ENCODE data around the gene SLC38A9.

GRCh38 chr5:55649963-55650362, 62.2 kb downstream of the SLC38A9 start:
- TF ChIP-seq, protein P1, sequence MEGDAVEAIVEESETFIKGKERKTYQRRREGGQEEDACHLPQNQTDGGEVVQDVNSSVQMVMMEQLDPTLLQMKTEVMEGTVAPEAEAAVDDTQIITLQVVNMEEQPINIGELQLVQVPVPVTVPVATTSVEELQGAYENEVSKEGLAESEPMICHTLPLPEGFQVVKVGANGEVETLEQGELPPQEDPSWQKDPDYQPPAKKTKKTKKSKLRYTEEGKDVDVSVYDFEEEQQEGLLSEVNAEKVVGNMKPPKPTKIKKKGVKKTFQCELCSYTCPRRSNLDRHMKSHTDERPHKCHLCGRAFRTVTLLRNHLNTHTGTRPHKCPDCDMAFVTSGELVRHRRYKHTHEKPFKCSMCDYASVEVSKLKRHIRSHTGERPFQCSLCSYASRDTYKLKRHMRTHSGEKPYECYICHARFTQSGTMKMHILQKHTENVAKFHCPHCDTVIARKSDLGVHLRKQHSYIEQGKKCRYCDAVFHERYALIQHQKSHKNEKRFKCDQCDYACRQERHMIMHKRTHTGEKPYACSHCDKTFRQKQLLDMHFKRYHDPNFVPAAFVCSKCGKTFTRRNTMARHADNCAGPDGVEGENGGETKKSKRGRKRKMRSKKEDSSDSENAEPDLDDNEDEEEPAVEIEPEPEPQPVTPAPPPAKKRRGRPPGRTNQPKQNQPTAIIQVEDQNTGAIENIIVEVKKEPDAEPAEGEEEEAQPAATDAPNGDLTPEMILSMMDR (IDR thresholded peaks at IDR 0.05 in 8 of 11, conservative IDR thresholded peaks at IDR 0.05 in 3 of 11) = no peak
- TF ChIP-seq POLR2A (IDR thresholded peaks at IDR 0.05) = no peak

All from spleen (tissue), 7 donors.